Measurements from ENCODE around the gene VWA8.

DNA sequence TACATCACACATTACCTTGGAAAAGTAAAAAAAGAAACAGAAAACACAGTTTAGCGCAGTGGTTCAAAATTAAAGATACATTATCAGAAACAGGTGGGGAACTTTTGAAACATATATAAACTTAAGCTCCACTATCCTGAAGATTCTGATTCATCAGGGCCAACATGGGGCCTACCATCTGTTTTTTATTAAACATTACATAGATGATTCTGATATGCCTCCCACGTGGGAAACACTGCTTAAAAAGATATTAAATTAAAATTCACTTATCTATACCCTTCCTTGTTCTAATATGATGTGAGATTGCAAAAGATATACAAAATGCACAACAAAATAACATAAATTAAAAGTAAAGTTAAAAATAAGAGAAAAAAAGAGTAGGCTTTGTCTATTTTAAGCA is 125.0 kb downstream of the VWA8 start:
- no peak for TF ChIP-seq POLR2A (IDR thresholded peaks at IDR 0.05)
- TF ChIP-seq, protein P1, sequence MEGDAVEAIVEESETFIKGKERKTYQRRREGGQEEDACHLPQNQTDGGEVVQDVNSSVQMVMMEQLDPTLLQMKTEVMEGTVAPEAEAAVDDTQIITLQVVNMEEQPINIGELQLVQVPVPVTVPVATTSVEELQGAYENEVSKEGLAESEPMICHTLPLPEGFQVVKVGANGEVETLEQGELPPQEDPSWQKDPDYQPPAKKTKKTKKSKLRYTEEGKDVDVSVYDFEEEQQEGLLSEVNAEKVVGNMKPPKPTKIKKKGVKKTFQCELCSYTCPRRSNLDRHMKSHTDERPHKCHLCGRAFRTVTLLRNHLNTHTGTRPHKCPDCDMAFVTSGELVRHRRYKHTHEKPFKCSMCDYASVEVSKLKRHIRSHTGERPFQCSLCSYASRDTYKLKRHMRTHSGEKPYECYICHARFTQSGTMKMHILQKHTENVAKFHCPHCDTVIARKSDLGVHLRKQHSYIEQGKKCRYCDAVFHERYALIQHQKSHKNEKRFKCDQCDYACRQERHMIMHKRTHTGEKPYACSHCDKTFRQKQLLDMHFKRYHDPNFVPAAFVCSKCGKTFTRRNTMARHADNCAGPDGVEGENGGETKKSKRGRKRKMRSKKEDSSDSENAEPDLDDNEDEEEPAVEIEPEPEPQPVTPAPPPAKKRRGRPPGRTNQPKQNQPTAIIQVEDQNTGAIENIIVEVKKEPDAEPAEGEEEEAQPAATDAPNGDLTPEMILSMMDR (IDR thresholded peaks at IDR 0.05), result no peak
